Hepatocyte (in vitro differentiated cells): ENCODE data around the gene MT1G. TPM values are rescaled to one million over a fixed set of nuclear protein-coding genes. Genes with fewer than 3 reads are reported as not detected.

Source experiments
- DNase-seq: peaks from one replicate; pipeline ENCODE4 v3.0.0-alpha.2; 2016; ENCODE audit warnings: low spot score
- H2AFZ ChIP-seq: fragments of 200-600 bp; sonication (generic); 2 replicates; pipeline ENCODE4 v1.6.0; 2016; ENCODE audit warnings: antibody characterized with exemption, mild to moderate bottlenecking
- H3K27ac ChIP-seq: fragments of 200-600 bp; sonication (generic); 2 replicates; pipeline ENCODE4 v1.5.1; 2016; ENCODE audit warnings: mild to moderate bottlenecking
- H3K27me3 ChIP-seq: fragments of 200-600 bp; sonication (generic); 2 replicates; pipeline ENCODE4 v1.6.1; 2016
- H3K36me3 ChIP-seq: fragments of 200-600 bp; sonication (generic); replicated peaks from 2 replicates; pipeline ENCODE4 v1.5.1; 2016; ENCODE audit warnings: low read depth; ENCODE audit not compliant: insufficient read depth
- H3K4me1 ChIP-seq: fragments of 200-600 bp; sonication (generic); 2 replicates; pipeline ENCODE4 v1.5.1; 2016; ENCODE audit warnings: mild to moderate bottlenecking, moderate library complexity; ENCODE audit not compliant: insufficient read depth
- H3K4me2 ChIP-seq: fragments of 200-600 bp; sonication (generic); 2 replicates; pipeline ENCODE4 v1.6.0; 2016
- H3K4me3 ChIP-seq: fragments of 200-600 bp; sonication (generic); 2 replicates; pipeline ENCODE4 v1.5.1; 2016; ENCODE audit warnings: mild to moderate bottlenecking
- H3K79me2 ChIP-seq: fragments of 200-600 bp; sonication (generic); 2 replicates; pipeline ENCODE4 v1.6.0; 2017; ENCODE audit warnings: mild to moderate bottlenecking
- H3K9me2 ChIP-seq: fragments of 200-600 bp; sonication (generic); replicated peaks from 2 replicates; pipeline ENCODE4 v1.6.0; 2017; ENCODE audit warnings: mild to moderate bottlenecking; ENCODE audit not compliant: insufficient read depth
- H3K9me3 ChIP-seq: fragments of 200-600 bp; sonication (generic); 2 replicates; pipeline ENCODE4 v1.5.1; 2016; ENCODE audit warnings: low read depth, mild to moderate bottlenecking
- H4K20me1 ChIP-seq: fragments of 200-600 bp; sonication (generic); 2 replicates; pipeline ENCODE4 v1.6.0; 2016; ENCODE audit warnings: mild to moderate bottlenecking; ENCODE audit not compliant: insufficient read depth, poor library complexity, severe bottlenecking
- CTCF ChIP-seq: fragments of 200-600 bp; sonication (generic); IDR thresholded peaks from 2 replicates; pipeline ENCODE4 v1.5.1; 2016; ENCODE audit warnings: antibody characterized with exemption, mild to moderate bottlenecking; ENCODE audit not compliant: poor library complexity
- EZH2 ChIP-seq: fragments of 200-600 bp; sonication (generic); IDR thresholded peaks from 2 replicates; pipeline ENCODE4 v1.6.1; 2016; ENCODE audit warnings: antibody characterized with exemption, mild to moderate bottlenecking, borderline replicate concordance
- EZH2phosphoT487 ChIP-seq: fragments of 200-600 bp; sonication (generic); IDR thresholded peaks from one replicate; pipeline ENCODE4 v1.6.1; 2018; ENCODE audit warnings: antibody characterized with exemption, mild to moderate bottlenecking, low read depth, moderate library complexity; ENCODE audit not compliant: unreplicated experiment, severe bottlenecking
- WGBS: methylation state at CpG from one replicate; pipeline ENCODE4 v1.1.6; 2016; ENCODE audit warnings: low lambda C conversion rate; ENCODE audit errors: missing lambda C conversion rate; 5-methylcytosine and 5-hydroxymethylcytosine counted together
- polyA plus RNA-seq: library from polyadenylated mRNA; unstranded; fragments of >200 nt; fragmentation: Nextera tagmentation; extraction: Ambion mirVana; gene quantifications from 2 replicates; pipeline ENCODE4 v1.2.1, GENCODE V29; 2016
- total RNA-seq: library from RNA; depleted of rRNA; stranded (reverse); fragments of >200 nt; gene quantifications from 2 replicates; pipeline ENCODE4 v1.2.3, GENCODE V29; 2014

Gene MT1G
- total and polyA plus RNA-seq, 2 experiments from 2014 or later, result 44.5 to 64.1 TPM

GRCh38 chr16:56690420-56691122 lies 22.7 kb upstream of the MT1G start:
- Histone ChIP-seq H2AFZ (no peak overlapping the region), H3K36me3 (no peaks in the 10 kb centered on the region), H3K9me2 (no peaks in the 10 kb centered on the region), H3K4me1 (no peaks in the 10 kb centered on the region), H3K79me2 (no peaks in the 10 kb centered on the region), H3K4me3 (no peak overlapping the region), H3K4me2 (no peak overlapping the region), H3K27ac (no peak overlapping the region), H3K27me3 (no peaks in the 10 kb centered on the region), H3K9me3 (no peaks in the 10 kb centered on the region), H4K20me1 (no peaks in the 10 kb centered on the region)
- TF ChIP-seq EZH2phosphoT487 (no peak), CTCF (no peak), EZH2 (no peak)
- no peak for DNase-seq
- 92% methylated on average over 4 of the region's 4 CpGs for WGBS

- H2AFZ ChIP-seq, result no peak overlapping the region
- H3K36me3 ChIP-seq, result no peaks in the 10 kb centered on the region
- TF ChIP-seq EZH2phosphoT487, result no peak
- TF ChIP-seq CTCF, result no peak
- TF ChIP-seq EZH2, result no peak
- H3K4me1 ChIP-seq, result no peaks in the 10 kb centered on the region
- WGBS, result 86% methylated on average over 3 of the region's 3 CpGs
- H3K4me2 ChIP-seq, result no peak overlapping the region
- H3K4me3 ChIP-seq, result no peak overlapping the region
- no peak overlapping the region for H3K27ac ChIP-seq
- H4K20me1 ChIP-seq, result no peaks in the 10 kb centered on the region
- no peaks in the 10 kb centered on the region for H3K79me2 ChIP-seq
- H3K9me2 ChIP-seq, result no peaks in the 10 kb centered on the region
- no peaks in the 10 kb centered on the region for H3K9me3 ChIP-seq
- no peak for DNase-seq
- H3K27me3 ChIP-seq, result no peaks in the 10 kb centered on the region
Measured at GRCh38 chr16:56689171-56689570, 21.3 kb upstream of the MT1G start.

GRCh38 chr16:56688762-56689161 lies 20.9 kb upstream of the MT1G start:
- Histone ChIP-seq H4K20me1 (no peaks in the 10 kb centered on the region), H3K9me2 (no peaks in the 10 kb centered on the region), H3K4me2 (no peak overlapping the region), H3K4me3 (no peak overlapping the region), H3K36me3 (no peaks in the 10 kb centered on the region), H3K4me1 (no peaks in the 10 kb centered on the region), H2AFZ (no peak overlapping the region), H3K27ac (no peak overlapping the region), H3K9me3 (no peaks in the 10 kb centered on the region), H3K27me3 (peaks cover 1% of the 10 kb centered on the region), H3K79me2 (no peaks in the 10 kb centered on the region)
- TF ChIP-seq CTCF, result no peak
- no peak for TF ChIP-seq EZH2
- no peak for TF ChIP-seq EZH2phosphoT487
- 50% methylated on average over 1 of the region's 1 CpG for WGBS
- no peak for DNase-seq

GRCh38 chr16:56686758-56687157 lies 18.9 kb upstream of the MT1G start:
- Histone ChIP-seq H4K20me1 (no peaks in the 10 kb centered on the region), H3K27ac (no peak overlapping the region)

More at GRCh38 chr16:56686758-56687157, 18.9 kb upstream of the MT1G start:
- TF ChIP-seq EZH2 (no peak), CTCF (no peak), EZH2phosphoT487 (no peak)
- H3K79me2 ChIP-seq, result no peaks in the 10 kb centered on the region
- no peaks in the 10 kb centered on the region for H3K9me3 ChIP-seq
- no peaks in the 10 kb centered on the region for H3K9me2 ChIP-seq
- WGBS, result 95% methylated on average over 7 of the region's 7 CpGs
- H3K4me3 ChIP-seq, result no peak overlapping the region
- no peak overlapping the region for H2AFZ ChIP-seq
- H3K27me3 ChIP-seq, result peaks cover 13% of the 10 kb centered on the region
- DNase-seq, result no peak
- peaks cover 7% of the 10 kb centered on the region for H3K4me1 ChIP-seq
- no peaks in the 10 kb centered on the region for H3K36me3 ChIP-seq
- H3K4me2 ChIP-seq, result no peak overlapping the region
